ENCODE measurements around the gene SRMS.

SRMS gene

DNA sequence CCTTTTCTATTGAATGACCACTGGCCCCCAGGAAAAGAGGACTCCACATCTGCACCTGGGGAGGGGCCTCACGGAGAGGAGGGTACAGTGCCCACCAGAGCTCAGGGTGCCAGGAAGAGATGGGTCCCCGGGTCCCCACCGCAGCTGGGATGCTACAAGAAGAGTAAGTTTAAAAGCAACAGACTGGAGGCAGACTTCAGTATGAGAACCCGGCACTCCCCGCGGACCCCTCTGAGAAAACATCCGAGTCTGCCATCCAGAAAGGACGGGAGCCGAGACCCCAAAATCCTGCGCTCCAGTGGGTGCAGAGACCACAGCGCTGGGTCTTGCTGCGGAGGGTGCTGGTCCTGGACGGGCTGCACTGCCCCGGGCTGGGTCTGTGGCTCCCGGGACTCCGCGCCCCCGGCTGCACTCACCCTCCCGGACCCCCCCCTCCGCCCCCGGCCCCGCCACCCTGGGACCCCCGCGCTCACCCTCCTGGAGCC lies 26.1 kb upstream of the SRMS start:
- TF ChIP-seq CEBPB (IDR thresholded peaks at IDR 0.05) (no peak), TCF12 (IDR thresholded peaks at IDR 0.05; ENCODE audit: low read depth) (no peak), EP300 (IDR thresholded peaks at IDR 0.05; ENCODE audit: borderline replicate concordance) (no peak), EGR1 (IDR thresholded peaks at IDR 0.05) (no peak), ZBTB7A (IDR thresholded peaks at IDR 0.05; ENCODE audit: low read depth) (no peak), RAD21 (IDR thresholded peaks at IDR 0.05; ENCODE audit: low read depth) (no peak), TAF1 (IDR thresholded peaks at IDR 0.05; ENCODE audit: low read depth) (no peak), FOXM1 (IDR thresholded peaks at IDR 0.05; ENCODE audit: borderline replicate concordance, low read depth) (no peak)
- TF ChIP-seq, protein P1, sequence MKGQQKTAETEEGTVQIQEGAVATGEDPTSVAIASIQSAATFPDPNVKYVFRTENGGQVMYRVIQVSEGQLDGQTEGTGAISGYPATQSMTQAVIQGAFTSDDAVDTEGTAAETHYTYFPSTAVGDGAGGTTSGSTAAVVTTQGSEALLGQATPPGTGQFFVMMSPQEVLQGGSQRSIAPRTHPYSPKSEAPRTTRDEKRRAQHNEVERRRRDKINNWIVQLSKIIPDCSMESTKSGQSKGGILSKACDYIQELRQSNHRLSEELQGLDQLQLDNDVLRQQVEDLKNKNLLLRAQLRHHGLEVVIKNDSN (IDR thresholded peaks at IDR 0.05) = no peak

DNA sequence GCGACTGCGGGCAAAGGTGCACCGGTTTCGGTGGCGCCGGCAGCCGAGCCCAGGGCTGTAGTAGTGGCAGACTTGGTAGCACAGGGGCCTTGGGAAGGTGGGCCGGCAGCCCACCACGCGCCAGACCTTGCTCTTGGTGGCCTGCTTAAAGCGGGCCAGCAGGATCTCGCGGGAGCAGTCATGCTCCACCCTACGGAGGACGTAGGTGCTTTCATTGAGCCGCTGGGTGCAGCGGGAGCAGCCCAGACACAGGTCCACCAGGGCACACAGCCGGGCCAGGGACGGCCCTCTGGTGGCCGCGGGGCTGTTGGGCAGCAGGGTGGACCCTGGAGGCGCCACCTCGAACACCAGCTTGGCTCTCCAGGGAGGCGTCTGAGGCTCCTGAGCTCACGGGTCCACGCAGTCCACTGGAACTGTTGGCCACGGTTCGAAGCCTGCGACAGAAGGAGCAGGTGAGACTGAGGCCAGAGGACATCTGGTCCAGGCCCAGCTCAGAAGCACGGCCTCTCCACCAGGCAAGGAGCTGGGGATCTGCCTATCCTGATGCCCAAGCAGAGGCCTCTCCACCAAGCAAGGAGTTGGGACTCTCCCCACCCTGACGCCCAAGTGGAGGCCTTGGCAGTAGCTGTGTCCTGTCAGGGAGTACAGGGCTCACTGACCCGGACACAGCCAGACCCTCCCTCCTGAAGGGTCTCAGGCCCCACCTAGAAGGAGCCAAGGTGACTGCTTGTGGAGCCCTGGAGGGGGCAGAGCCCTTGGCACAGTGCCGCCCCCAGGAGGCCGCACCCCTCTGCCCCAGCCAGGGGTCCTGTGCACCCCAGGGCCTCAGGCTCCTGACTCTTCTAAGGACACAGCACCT lies 25.5 kb upstream of the SRMS start:
- no peak for TF ChIP-seq FOXM1 (IDR thresholded peaks at IDR 0.05; ENCODE audit: borderline replicate concordance, low read depth)
- no peak for TF ChIP-seq CEBPB (IDR thresholded peaks at IDR 0.05)
- TF ChIP-seq ZBTB7A (IDR thresholded peaks at IDR 0.05; ENCODE audit: low read depth) = no peak
- TF ChIP-seq TAF1 (IDR thresholded peaks at IDR 0.05; ENCODE audit: low read depth) = no peak
- TF ChIP-seq CREB1 (IDR thresholded peaks at IDR 0.05; ENCODE audit: low read depth) = no peak
- no peak for TF ChIP-seq TEAD4 (IDR thresholded peaks at IDR 0.05)
- no peak for TF ChIP-seq NFIC (IDR thresholded peaks at IDR 0.05)
- no peak for TF ChIP-seq YY1 (IDR thresholded peaks at IDR 0.05; ENCODE audit: low read depth)
- no peak for TF ChIP-seq EGR1 (IDR thresholded peaks at IDR 0.05)
- no peak for TF ChIP-seq TCF12 (IDR thresholded peaks at IDR 0.05; ENCODE audit: low read depth)
- TF ChIP-seq EP300 (IDR thresholded peaks at IDR 0.05; ENCODE audit: borderline replicate concordance) = no peak
- TF ChIP-seq, protein P2, sequence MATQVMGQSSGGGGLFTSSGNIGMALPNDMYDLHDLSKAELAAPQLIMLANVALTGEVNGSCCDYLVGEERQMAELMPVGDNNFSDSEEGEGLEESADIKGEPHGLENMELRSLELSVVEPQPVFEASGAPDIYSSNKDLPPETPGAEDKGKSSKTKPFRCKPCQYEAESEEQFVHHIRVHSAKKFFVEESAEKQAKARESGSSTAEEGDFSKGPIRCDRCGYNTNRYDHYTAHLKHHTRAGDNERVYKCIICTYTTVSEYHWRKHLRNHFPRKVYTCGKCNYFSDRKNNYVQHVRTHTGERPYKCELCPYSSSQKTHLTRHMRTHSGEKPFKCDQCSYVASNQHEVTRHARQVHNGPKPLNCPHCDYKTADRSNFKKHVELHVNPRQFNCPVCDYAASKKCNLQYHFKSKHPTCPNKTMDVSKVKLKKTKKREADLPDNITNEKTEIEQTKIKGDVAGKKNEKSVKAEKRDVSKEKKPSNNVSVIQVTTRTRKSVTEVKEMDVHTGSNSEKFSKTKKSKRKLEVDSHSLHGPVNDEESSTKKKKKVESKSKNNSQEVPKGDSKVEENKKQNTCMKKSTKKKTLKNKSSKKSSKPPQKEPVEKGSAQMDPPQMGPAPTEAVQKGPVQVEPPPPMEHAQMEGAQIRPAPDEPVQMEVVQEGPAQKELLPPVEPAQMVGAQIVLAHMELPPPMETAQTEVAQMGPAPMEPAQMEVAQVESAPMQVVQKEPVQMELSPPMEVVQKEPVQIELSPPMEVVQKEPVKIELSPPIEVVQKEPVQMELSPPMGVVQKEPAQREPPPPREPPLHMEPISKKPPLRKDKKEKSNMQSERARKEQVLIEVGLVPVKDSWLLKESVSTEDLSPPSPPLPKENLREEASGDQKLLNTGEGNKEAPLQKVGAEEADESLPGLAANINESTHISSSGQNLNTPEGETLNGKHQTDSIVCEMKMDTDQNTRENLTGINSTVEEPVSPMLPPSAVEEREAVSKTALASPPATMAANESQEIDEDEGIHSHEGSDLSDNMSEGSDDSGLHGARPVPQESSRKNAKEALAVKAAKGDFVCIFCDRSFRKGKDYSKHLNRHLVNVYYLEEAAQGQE (IDR thresholded peaks at IDR 0.05; ENCODE audit: low read depth) = no peak
- no peak for TF ChIP-seq RAD21 (IDR thresholded peaks at IDR 0.05; ENCODE audit: low read depth)
- TF ChIP-seq, protein P1 (IDR thresholded peaks at IDR 0.05) = no peak
- TF ChIP-seq, protein P3, sequence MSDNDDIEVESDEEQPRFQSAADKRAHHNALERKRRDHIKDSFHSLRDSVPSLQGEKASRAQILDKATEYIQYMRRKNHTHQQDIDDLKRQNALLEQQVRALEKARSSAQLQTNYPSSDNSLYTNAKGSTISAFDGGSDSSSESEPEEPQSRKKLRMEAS (IDR thresholded peaks at IDR 0.05) = no peak

DNA sequence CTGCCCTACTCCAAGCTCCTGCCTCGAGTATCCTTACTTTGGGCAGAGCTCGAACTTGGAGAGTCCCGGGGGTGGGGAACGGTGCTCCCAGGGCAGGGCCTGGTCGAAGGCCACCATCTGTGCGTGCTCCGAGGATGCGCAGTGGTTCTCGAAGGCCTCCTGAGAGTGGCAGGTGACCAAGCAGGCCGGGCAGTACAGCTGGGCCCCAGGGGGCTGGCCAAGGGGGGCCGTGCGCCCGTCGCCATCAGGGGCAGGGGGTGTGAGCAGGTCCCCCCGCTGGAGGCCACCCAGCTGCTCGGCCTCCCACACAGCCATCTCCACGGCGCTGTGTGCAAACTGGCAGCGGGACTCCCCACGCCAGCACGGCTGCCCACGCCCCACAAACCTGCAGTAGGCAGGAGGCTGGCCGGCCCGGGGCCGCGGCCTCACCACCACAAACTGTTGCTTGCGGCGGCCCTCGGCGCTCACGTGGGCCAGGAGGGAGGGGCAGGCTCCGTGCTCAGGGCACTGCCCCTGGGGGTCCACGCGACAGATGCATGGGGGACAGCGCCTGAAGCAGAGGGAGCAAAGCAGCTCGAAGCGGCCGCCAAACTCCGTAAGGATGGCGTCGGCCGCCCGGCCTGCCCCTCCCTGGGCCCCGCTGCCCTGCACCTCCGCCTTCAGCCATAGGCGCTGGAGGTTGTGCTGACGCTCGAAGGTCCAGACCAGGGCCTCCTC lies 24.7 kb upstream of the SRMS start:
- TF ChIP-seq YY1 (IDR thresholded peaks at IDR 0.05; ENCODE audit: low read depth) (no peak), ZBTB7A (IDR thresholded peaks at IDR 0.05; ENCODE audit: low read depth) (no peak), CEBPB (IDR thresholded peaks at IDR 0.05) (no peak)

DNA sequence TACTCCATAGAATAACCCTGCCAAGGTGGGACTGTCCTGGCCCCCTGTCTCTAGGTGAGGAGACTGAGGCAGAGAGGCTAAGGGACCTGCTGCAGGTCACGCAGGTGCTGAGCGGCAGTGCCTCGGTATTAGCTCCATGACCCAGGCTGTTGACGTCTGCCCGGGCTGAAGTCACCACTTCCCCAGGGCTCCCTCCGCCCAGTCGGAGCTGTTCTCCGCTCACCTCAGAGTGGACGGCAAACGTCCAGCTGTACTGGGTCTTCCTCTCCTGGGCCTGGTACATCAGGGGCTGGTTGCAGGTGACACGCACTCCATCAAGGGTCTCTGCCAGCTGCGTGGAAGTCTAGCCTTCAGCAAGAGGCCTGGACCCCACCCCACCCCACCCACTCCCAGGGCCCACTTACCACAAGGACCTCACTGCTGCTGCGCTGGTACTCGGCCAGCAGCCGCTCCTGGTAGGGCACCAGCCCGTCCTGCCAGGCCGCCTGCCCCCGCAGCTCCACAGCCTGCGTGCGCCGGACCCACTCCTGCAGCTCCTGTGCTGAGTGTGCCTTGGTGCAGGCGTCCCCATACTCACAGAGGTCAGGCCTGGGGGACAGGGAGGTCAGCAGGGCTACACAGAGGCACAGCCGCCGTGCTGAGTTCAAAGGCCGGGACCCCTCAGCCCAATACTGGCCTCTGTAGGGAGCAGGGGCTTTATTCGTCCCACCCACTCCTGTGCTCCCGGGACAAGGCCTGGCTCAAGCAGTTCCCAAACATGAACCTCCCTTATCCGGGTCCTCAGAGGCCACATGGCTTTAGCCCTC lies 22.9 kb upstream of the SRMS start:
- no peak for TF ChIP-seq YY1 (IDR thresholded peaks at IDR 0.05; ENCODE audit: low read depth)
- TF ChIP-seq TAF1 (IDR thresholded peaks at IDR 0.05; ENCODE audit: low read depth) = no peak
- no peak for TF ChIP-seq EGR1 (IDR thresholded peaks at IDR 0.05)

DNA sequence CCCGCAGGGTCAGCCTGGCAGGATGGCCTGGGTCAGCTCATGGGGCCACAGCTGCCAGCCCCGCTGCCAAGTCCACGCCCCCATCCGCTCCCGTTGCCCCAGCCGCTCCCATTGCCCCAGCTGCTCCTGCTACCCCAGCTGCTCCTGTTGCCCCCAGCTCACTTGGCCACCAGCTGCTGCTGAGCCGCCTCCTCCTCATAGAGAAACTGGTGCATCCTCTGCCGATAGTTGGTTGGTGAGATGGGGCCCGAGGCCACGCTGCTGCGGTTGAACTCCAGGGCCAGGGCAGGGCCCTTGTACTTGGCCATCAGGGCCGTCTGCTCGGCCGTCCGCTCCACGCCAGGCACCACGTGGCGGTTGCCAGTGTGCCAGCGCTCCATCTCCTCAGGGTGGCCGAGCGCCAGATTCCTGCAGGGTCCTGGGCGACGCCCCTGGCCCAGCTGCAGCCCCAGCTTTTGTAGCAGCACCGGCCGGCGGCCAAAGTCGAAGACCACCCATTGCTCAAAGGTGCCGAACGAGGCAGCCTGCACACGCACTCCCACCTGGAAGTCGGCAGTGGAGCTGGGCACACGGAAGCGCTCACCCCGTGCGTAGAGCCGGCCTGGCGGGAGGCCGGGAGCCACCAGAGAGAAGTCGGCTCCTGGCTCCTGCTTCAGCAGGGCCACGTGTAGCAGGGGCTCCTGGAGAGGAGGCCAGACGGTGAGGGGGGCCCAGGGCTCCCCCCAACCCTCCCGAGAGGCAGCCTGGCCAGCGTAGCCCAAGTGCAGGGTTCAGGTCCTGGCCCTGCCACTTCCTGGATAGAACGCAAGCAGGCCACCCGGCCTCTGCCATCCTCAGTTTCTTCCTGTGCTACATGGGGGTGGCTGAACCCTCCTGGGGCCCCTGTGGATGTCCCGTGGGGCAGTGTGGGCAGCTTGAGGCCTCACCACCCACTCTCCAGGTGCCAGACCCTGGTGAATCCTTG lies 21.7 kb upstream of the SRMS start:
- no peak for TF ChIP-seq TEAD4 (IDR thresholded peaks at IDR 0.05)
- TF ChIP-seq CREB1 (IDR thresholded peaks at IDR 0.05; ENCODE audit: low read depth) = no peak
- TF ChIP-seq YY1 (IDR thresholded peaks at IDR 0.05; ENCODE audit: low read depth) = no peak
- TF ChIP-seq ZBTB7A (IDR thresholded peaks at IDR 0.05; ENCODE audit: low read depth) = no peak
- TF ChIP-seq, protein P3 (IDR thresholded peaks at IDR 0.05) = no peak
- no peak for TF ChIP-seq TAF1 (IDR thresholded peaks at IDR 0.05; ENCODE audit: low read depth)
- TF ChIP-seq CEBPB (IDR thresholded peaks at IDR 0.05) = no peak
- TF ChIP-seq, protein P1 (IDR thresholded peaks at IDR 0.05) = no peak

Measured in Ishikawa (cell line).